ENCODE measurements around the gene HS6ST2. TPM values are rescaled to one million over a fixed set of nuclear protein-coding genes. Genes with fewer than 3 reads are reported as not detected.

Gene HS6ST2
- total RNA-seq, 1 donor from 2014 or later, result 1.1 TPM

GRCh38 chrX:132622130-132622529, 336.3 kb downstream of the HS6ST2 start:
- H3K9me3 Mint-ChIP-seq, result no peaks in the 10 kb centered on the region
- peaks cover 5% of the 10 kb centered on the region for H3K4me1 Mint-ChIP-seq (ENCODE audit: low read depth)
- H3K27ac Mint-ChIP-seq, result no peak overlapping the region
- H3K27me3 Mint-ChIP-seq (ENCODE audit: insufficient read depth), result no peaks in the 10 kb centered on the region
- intact Hi-C loops (cut with micrococcal nuclease), result loop anchor here (2.0 to 5.0 kb wide), 3 partner anchors 140 to 793 kb away; partner anchors contain the start of gene RAP2C
- H3K4me3 Mint-ChIP-seq, result no peak overlapping the region
- H3K36me3 Mint-ChIP-seq (ENCODE audit: low read depth), result no peaks in the 10 kb centered on the region
- DNase-seq (ENCODE audit: low spot score), result peak; percentile 1

GRCh38 chrX:132618810-132619209, 339.6 kb downstream of the HS6ST2 start:
- intact Hi-C loops (cut with micrococcal nuclease), result loop anchor here (10.0 kb wide), 1 partner anchor 524 kb away; no protein-coding TSS in a partner anchor
- Mint-ChIP-seq H3K9me3 (no peaks in the 10 kb centered on the region), H3K4me1 (ENCODE audit: low read depth) (peaks cover 5% of the 10 kb centered on the region), H3K36me3 (ENCODE audit: low read depth) (no peaks in the 10 kb centered on the region), H3K27me3 (ENCODE audit: insufficient read depth) (no peaks in the 10 kb centered on the region), H3K4me3 (no peak overlapping the region), H3K27ac (no peak overlapping the region)
- no peak for DNase-seq (ENCODE audit: low spot score)

GRCh38 chrX:132615391-132616131, 342.9 kb downstream of the HS6ST2 start:
- peak; percentile 5 for DNase-seq (ENCODE audit: low spot score)
- no peaks in the 10 kb centered on the region for H3K9me3 Mint-ChIP-seq
- H3K4me3 Mint-ChIP-seq, result no peak overlapping the region
- intact Hi-C loops (cut with micrococcal nuclease), result loop anchor here (1.0 to 10.0 kb wide), 2 partner anchors 322 to 521 kb away; no protein-coding TSS in a partner anchor
- H3K27ac Mint-ChIP-seq, result peak overlapping the region; percentile 2
- no peaks in the 10 kb centered on the region for H3K4me1 Mint-ChIP-seq (ENCODE audit: low read depth)
- no peaks in the 10 kb centered on the region for H3K36me3 Mint-ChIP-seq (ENCODE audit: low read depth)
- H3K27me3 Mint-ChIP-seq (ENCODE audit: insufficient read depth), result no peaks in the 10 kb centered on the region

- no peaks in the 10 kb centered on the region for H3K4me1 Mint-ChIP-seq (ENCODE audit: low read depth)
- intact Hi-C loops (cut with micrococcal nuclease), result loop anchor here (5.0 to 10.0 kb wide), 2 partner anchors 519 to 772 kb away; no protein-coding TSS in a partner anchor
- H3K36me3 Mint-ChIP-seq (ENCODE audit: low read depth), result no peaks in the 10 kb centered on the region
- no peaks in the 10 kb centered on the region for H3K27me3 Mint-ChIP-seq (ENCODE audit: insufficient read depth)
- no peaks in the 10 kb centered on the region for H3K9me3 Mint-ChIP-seq
- no peak for DNase-seq (ENCODE audit: low spot score)
- no peak overlapping the region for H3K27ac Mint-ChIP-seq
- H3K4me3 Mint-ChIP-seq, result no peak overlapping the region
These were observed 344.1 kb downstream of the HS6ST2 start for GRCh38 chrX:132614297-132614696.

- no peaks in the 10 kb centered on the region for H3K9me3 Mint-ChIP-seq
- H3K4me3 Mint-ChIP-seq, result no peak overlapping the region
- H3K36me3 Mint-ChIP-seq (ENCODE audit: low read depth), result no peaks in the 10 kb centered on the region
- H3K27ac Mint-ChIP-seq, result no peak overlapping the region
- H3K27me3 Mint-ChIP-seq (ENCODE audit: insufficient read depth), result no peaks in the 10 kb centered on the region
- no peaks in the 10 kb centered on the region for H3K4me1 Mint-ChIP-seq (ENCODE audit: low read depth)
- intact Hi-C loops (cut with micrococcal nuclease), result loop anchor here (1.0 to 10.0 kb wide), 3 partner anchors 388 to 772 kb away; no protein-coding TSS in a partner anchor
- no peak for DNase-seq (ENCODE audit: low spot score)
These were observed 344.6 kb downstream of the HS6ST2 start for GRCh38 chrX:132613801-132614200.

- no peaks in the 10 kb centered on the region for H3K36me3 Mint-ChIP-seq (ENCODE audit: low read depth)
- H3K27ac Mint-ChIP-seq, result no peak overlapping the region
- H3K4me1 Mint-ChIP-seq (ENCODE audit: low read depth), result no peaks in the 10 kb centered on the region
- peak; percentile 2 for DNase-seq (ENCODE audit: low spot score)
- intact Hi-C loops (cut with micrococcal nuclease), result loop anchor here (1.0 to 10.0 kb wide), 3 partner anchors 387 to 771 kb away; no protein-coding TSS in a partner anchor
- no peaks in the 10 kb centered on the region for H3K27me3 Mint-ChIP-seq (ENCODE audit: insufficient read depth)
- no peaks in the 10 kb centered on the region for H3K9me3 Mint-ChIP-seq
- no peak overlapping the region for H3K4me3 Mint-ChIP-seq
These were observed 345.4 kb downstream of the HS6ST2 start for GRCh38 chrX:132612821-132613564.

GRCh38 chrX:132610536-132610935, 347.9 kb downstream of the HS6ST2 start:
- H3K27ac Mint-ChIP-seq, result no peak overlapping the region
- intact Hi-C loops (cut with micrococcal nuclease), result loop anchor here (5.0 to 10.0 kb wide), 2 partner anchors 516 to 768 kb away; no protein-coding TSS in a partner anchor
- no peak overlapping the region for H3K4me3 Mint-ChIP-seq
- H3K4me1 Mint-ChIP-seq (ENCODE audit: low read depth), result no peaks in the 10 kb centered on the region
- no peaks in the 10 kb centered on the region for H3K36me3 Mint-ChIP-seq (ENCODE audit: low read depth)
- H3K27me3 Mint-ChIP-seq (ENCODE audit: insufficient read depth), result no peaks in the 10 kb centered on the region
- H3K9me3 Mint-ChIP-seq, result no peaks in the 10 kb centered on the region
- no peak for DNase-seq (ENCODE audit: low spot score)

GRCh38 chrX:132609362-132609848, 349.0 kb downstream of the HS6ST2 start:
- no peaks in the 10 kb centered on the region for H3K4me1 Mint-ChIP-seq (ENCODE audit: low read depth)
- no peaks in the 10 kb centered on the region for H3K27me3 Mint-ChIP-seq (ENCODE audit: insufficient read depth)
- DNase-seq (ENCODE audit: low spot score), result no peak
- H3K4me3 Mint-ChIP-seq, result no peak overlapping the region
- no peak overlapping the region for H3K27ac Mint-ChIP-seq
- H3K36me3 Mint-ChIP-seq (ENCODE audit: low read depth), result no peaks in the 10 kb centered on the region
- H3K9me3 Mint-ChIP-seq, result no peaks in the 10 kb centered on the region
- intact Hi-C loops (cut with micrococcal nuclease), result no loop called here

- Mint-ChIP-seq H3K27ac (no peak overlapping the region), H3K4me1 (ENCODE audit: low read depth) (no peaks in the 10 kb centered on the region), H3K36me3 (ENCODE audit: low read depth) (no peaks in the 10 kb centered on the region), H3K27me3 (ENCODE audit: insufficient read depth) (peaks cover 2% of the 10 kb centered on the region), H3K9me3 (no peaks in the 10 kb centered on the region), H3K4me3 (no peak overlapping the region)
- intact Hi-C loops (cut with micrococcal nuclease), result no loop called here
- DNase-seq (ENCODE audit: low spot score), result no peak
These were observed 354.6 kb downstream of the HS6ST2 start for GRCh38 chrX:132603700-132604286.

- Mint-ChIP-seq H3K4me1 (ENCODE audit: low read depth) (no peaks in the 10 kb centered on the region), H3K27ac (no peak overlapping the region), H3K36me3 (ENCODE audit: low read depth) (no peaks in the 10 kb centered on the region), H3K4me3 (no peak overlapping the region), H3K9me3 (no peaks in the 10 kb centered on the region), H3K27me3 (ENCODE audit: insufficient read depth) (peaks cover 2% of the 10 kb centered on the region)
- no peak for DNase-seq (ENCODE audit: low spot score)
- intact Hi-C loops (cut with micrococcal nuclease), result no loop called here
These were observed 355.7 kb downstream of the HS6ST2 start for GRCh38 chrX:132602701-132603100.

- Mint-ChIP-seq H3K9me3 (no peaks in the 10 kb centered on the region), H3K4me3 (no peak overlapping the region), H3K27me3 (ENCODE audit: insufficient read depth) (no peaks in the 10 kb centered on the region), H3K4me1 (ENCODE audit: low read depth) (no peaks in the 10 kb centered on the region), H3K36me3 (ENCODE audit: low read depth) (no peaks in the 10 kb centered on the region), H3K27ac (no peak overlapping the region)
- DNase-seq (ENCODE audit: low spot score), result no peak
- intact Hi-C loops (cut with micrococcal nuclease), result no loop called here
These were observed 363.4 kb downstream of the HS6ST2 start for GRCh38 chrX:132594999-132595398.

GRCh38 chrX:132594129-132594528, 364.3 kb downstream of the HS6ST2 start:
- intact Hi-C loops (cut with micrococcal nuclease), result no loop called here
- no peaks in the 10 kb centered on the region for H3K4me1 Mint-ChIP-seq (ENCODE audit: low read depth)
- no peaks in the 10 kb centered on the region for H3K9me3 Mint-ChIP-seq
- no peak for DNase-seq (ENCODE audit: low spot score)
- H3K27ac Mint-ChIP-seq, result no peak overlapping the region
- no peak overlapping the region for H3K4me3 Mint-ChIP-seq
- no peaks in the 10 kb centered on the region for H3K27me3 Mint-ChIP-seq (ENCODE audit: insufficient read depth)
- H3K36me3 Mint-ChIP-seq (ENCODE audit: low read depth), result no peaks in the 10 kb centered on the region

Measured in activated T-helper 1 cell treated with anti-CD3 and anti-CD28 coated beads, Interleukin-12 subunit alpha, Interleukin-12 subunit beta, Interleukin-2, Interleukin-4 antibody, amounts not matched to agents 30 ng/mL and 10 ng/mL and 1 ng/mL, durations not matched to agents 14 hours and 24 hours and 36 hours (primary cell).